HG03095 (cell line): ENCODE results near the gene PCDHB8.
"Not testable (repeated sequence)": the region's sequence is repeated elsewhere in the genome, so short reads cannot be mapped to it uniquely, and the experiment has no call there.

Experiments used
- ATAC-seq: cut with Tn5 transposase; IDR thresholded peaks from one replicate; pipeline ENCODE4 v1.9.1; 2021; ENCODE audit warnings: moderate library complexity; ENCODE audit not compliant: unreplicated experiment

The PCDHB8 gene

DNA sequence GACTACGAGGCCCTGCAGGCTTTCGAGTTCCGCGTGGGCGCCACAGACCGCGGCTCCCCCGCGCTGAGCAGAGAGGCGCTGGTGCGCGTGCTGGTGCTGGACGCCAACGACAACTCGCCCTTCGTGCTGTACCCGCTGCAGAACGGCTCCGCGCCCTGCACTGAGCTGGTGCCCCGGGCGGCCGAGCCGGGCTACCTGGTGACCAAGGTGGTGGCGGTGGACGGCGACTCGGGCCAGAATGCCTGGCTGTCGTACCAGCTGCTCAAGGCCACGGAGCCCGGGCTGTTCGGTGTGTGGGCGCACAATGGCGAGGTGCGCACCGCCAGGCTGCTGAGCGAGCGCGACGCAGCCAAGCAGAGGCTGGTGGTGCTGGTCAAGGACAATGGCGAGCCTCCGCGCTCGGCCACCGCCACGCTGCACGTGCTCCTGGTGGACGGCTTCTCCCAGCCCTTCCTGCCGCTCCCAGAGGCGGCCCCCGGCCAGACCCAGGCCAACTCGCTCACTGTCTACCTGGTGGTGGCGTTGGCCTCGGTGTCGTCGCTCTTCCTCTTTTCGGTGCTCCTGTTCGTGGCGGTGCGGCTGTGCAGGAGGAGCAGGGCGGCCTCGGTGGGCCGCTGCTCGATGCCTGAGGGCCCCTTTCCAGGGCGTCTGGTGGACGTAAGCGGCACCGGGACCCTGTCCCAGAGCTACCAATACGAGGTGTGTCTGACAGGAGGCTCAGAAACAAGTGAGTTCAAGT is 6.7 kb downstream of the PCDHB8 start:
- ATAC-seq = not testable (repeated sequence)

DNA sequence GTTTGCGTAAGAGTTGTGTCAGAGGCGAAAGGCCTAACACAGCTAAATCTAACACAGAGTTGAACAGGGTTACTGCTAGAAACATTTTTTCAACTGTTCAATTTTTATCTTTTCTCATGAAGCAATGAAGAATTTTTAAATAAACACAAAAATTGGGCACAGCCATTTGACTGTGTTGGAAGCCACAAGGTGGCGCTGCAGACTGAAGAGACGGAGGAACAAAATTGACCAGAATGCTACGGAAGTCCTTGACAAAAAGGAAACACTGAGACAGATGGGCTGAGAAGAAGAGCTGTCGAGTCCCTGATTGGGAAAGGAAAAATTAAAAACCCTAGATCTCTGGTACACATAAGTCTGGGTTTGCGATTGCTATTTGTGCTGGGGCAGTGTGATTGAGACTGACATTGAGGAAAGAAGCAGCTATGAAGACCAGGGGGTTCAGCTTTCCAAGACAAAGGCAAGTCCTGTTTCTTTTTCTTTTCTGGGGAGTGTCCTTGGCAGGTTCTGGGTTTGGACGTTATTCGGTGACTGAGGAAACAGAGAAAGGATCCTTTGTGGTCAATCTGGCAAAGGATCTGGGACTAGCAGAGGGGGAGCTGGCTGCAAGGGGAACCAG is 9.4 kb downstream of the PCDHB8 start, which contains the start of gene PCDHB9:
Gene PCDHB9, plus strand, starts transcription at position 265 of the 616 bp plus-strand sequence. Its CDS starts 158 bp downstream, at position 423.
- ATAC-seq = no peak

DNA sequence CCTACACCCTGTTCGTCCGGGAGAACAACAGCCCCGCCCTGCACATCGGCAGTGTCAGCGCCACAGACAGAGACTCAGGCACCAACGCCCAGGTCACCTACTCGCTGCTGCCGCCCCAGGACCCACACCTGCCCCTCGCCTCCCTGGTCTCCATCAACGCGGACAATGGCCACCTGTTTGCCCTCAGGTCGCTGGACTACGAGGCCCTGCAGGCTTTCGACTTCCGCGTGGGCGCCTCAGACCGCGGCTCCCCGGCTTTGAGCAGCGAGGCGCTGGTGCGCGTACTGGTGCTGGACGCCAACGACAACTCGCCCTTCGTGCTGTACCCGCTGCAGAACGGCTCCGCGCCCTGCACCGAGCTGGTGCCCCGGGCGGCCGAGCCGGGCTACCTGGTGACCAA is 11.1 kb downstream of the PCDHB8 start:
- not testable (repeated sequence) for ATAC-seq

DNA sequence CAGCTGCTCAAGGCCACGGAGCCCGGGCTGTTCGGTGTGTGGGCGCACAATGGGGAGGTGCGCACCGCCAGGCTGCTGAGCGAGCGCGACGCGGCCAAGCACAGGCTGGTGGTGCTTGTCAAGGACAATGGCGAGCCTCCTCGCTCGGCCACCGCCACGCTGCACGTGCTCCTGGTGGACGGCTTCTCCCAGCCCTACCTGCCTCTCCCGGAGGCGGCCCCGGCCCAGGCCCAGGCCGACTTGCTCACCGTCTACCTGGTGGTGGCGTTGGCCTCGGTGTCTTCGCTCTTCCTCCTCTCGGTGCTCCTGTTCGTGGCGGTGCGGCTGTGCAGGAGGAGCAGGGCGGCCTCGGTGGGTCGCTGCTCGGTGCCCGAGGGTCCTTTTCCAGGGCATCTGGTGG is 11.5 kb downstream of the PCDHB8 start:
- ATAC-seq = not testable (repeated sequence)

DNA sequence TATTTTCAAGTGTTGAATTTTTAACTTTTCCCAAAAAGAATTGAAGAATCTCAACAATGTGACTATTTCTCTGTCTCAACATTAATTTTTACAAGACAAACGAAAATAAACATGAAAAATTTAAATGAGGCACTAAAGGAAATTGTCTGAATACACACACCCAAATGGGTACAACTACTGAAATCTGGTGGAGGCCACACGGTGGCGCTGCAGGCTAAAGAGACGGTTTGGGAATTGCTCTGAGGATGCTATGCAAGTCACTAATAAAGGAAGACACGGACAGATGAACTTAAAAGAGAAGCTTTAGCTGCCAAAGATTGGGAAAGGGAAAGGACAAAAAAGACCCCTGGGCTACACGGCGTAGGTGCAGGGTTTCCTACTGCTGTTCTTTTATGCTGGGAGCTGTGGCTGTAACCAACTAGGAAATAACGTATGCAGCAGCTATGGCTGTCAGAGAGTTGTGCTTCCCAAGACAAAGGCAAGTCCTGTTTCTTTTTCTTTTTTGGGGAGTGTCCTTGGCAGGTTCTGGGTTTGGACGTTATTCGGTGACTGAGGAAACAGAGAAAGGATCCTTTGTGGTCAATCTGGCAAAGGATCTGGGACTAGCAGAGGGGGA is 14.6 kb downstream of the PCDHB8 start, which contains the start of gene PCDHB10:
Gene PCDHB10, plus strand, starts transcription at position 244 of the 616 bp plus-strand sequence. Its CDS starts 200 bp downstream, at position 444.
- no peak for ATAC-seq

DNA sequence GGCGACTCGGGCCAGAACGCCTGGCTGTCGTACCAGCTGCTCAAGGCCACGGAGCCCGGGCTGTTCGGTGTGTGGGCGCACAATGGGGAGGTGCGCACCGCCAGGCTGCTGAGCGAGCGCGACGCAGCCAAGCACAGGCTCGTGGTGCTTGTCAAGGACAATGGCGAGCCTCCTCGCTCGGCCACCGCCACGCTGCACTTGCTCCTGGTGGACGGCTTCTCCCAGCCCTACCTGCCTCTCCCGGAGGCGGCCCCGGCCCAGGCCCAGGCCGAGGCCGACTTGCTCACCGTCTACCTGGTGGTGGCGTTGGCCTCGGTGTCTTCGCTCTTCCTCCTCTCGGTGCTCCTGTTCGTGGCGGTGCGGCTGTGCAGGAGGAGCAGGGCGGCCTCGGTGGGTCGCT is 16.7 kb downstream of the PCDHB8 start:
- ATAC-seq = not testable (repeated sequence)

DNA sequence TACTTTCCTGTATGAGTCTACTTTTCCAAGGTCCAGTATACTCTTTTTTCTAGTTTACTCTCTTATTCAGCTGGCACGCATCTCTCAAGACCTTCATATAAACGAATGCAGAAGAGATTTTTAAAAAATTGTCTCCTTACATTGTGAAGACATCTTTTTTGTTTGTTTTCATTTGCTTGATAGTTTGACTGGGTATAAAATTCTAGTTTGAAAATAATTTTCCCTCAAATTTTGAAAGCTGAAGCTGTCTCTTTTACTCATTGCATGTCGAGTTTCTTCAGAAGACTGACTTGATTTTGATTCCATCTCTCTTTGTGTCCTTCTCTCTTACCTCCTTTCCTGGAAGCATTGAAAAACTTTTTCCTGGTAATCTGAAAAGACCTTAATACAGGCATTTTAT is 18.8 kb downstream of the PCDHB8 start:
- no peak for ATAC-seq

DNA sequence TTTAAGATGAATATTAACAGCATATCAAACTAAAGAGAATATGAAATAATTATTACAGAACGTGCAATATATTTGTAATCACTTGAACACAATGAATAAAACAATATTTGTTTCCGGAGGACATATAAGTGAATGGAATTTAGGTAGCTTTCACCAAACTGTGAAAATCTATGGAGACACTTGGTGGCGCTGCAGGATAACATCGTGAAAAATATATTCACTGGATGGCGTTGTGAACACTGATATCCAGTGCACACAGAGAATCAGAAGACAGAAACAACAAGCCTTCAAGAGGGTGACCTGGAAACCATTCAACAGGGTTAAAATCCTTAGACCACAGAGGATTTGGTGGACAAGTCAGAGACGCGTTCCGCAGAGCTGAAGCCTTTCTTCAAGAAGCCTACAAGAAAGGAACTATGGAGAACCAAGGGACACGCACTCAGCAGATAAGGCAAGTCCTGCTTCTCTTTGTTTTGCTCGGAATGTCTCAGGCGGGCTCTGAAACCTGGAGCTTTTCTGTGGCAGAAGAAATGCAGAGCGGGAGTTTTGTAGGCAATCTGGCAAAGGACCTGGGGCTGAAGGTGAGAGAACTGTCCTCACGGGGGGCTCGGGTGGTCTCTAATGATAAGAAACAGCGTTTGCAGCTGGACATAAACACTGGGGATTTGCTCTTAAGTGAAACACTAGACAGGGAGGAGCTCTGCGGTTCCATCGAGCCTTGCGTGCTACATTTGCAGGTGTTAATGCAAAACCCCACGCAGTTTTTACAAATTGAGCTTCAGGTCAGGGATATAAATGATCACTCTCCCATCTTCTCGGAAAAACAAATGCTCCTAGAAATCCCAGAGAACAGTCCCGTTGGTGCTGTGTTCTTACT is 22.0 kb downstream of the PCDHB8 start, which contains the start of gene PCDHB11:
Gene PCDHB11, plus strand, starts transcription at position 269 of the 877 bp plus-strand sequence. Its CDS starts 148 bp downstream, at position 417.
- no peak for ATAC-seq

DNA sequence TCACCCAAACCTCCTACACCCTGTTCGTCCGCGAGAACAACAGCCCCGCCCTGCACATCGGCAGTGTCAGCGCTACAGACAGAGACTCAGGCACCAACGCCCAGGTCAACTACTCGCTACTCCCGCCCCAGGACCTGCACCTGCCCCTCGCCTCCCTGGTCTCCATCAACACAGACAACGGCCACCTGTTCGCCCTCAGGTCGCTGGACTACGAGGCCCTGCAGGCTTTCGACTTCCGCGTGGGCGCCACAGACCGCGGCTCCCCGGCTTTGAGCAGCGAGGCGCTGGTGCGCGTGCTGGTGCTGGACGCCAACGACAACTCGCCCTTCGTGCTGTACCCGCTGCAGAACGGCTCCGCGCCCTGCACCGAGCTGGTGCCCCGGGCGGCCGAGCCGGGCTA is 23.5 kb downstream of the PCDHB8 start:
- not testable (repeated sequence) for ATAC-seq

DNA sequence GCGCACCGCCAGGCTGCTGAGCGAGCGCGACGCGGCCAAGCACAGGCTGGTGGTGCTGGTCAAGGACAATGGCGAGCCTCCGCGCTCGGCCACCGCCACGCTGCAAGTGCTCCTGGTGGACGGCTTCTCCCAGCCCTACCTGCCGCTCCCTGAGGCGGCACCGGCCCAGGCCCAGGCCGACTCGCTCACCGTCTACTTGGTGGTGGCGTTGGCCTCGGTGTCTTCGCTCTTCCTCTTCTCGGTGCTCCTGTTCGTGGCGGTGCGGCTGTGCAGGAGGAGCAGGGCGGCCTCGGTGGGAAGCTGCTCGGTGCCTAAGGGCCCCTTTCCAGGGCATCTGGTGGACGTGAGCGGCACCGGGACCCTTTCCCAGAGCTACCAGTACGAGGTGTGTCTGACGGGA is 24.1 kb downstream of the PCDHB8 start:
- not testable (repeated sequence) for ATAC-seq

DNA sequence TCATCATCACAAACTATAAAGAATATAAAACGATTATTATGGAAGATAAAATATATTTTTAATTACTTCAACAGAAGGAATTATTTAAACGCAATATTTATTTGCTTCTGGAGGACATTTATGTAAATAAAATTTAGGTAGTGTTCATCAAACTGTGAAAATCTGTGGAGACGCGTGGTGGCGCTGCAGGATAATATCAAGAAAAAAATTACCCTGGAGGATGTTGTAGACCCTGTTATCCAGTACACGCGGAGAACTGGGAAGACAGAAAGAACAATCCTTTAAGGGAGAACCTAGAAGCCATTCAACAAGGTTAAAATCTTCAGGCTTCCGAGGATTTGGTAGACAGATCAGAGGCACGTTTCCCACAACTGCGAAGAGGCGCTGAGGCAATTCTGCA is 30.9 kb downstream of the PCDHB8 start, which contains the start of gene PCDHB12:
Gene PCDHB12, plus strand, starts transcription at position 242 of the 400 bp plus-strand sequence. CDS start 189 bp downstream, outside the sequence.
- no peak for ATAC-seq

DNA sequence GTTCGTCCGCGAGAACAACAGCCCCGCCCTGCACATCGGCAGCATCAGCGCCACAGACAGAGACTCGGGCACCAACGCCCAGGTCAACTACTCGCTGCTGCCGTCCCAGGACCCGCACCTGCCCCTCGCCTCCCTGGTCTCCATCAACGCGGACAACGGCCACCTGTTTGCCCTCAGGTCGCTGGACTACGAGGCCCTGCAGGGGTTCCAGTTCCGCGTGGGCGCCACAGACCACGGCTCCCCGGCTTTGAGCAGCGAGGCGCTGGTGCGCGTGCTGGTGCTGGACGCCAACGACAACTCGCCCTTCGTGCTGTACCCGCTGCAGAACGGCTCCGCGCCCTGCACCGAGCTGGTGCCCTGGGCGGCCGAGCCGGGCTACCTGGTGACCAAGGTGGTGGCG is 32.7 kb downstream of the PCDHB8 start:
- ATAC-seq = not testable (repeated sequence)

DNA sequence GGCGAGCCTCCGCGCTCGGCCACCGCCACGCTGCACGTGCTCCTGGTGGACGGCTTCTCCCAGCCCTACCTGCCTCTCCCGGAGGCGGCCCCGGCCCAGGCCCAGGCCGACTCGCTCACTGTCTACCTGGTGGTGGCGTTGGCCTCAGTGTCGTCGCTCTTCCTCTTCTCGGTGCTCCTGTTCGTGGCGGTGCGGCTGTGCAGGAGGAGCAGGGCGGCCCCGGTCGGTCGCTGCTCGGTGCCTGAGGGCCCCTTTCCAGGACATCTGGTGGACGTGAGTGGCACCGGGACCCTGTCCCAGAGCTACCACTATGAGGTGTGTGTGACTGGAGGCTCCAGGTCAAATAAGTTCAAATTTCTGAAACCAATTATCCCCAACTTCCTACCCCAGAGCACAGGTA is 33.3 kb downstream of the PCDHB8 start:
- ATAC-seq = not testable (repeated sequence)

DNA sequence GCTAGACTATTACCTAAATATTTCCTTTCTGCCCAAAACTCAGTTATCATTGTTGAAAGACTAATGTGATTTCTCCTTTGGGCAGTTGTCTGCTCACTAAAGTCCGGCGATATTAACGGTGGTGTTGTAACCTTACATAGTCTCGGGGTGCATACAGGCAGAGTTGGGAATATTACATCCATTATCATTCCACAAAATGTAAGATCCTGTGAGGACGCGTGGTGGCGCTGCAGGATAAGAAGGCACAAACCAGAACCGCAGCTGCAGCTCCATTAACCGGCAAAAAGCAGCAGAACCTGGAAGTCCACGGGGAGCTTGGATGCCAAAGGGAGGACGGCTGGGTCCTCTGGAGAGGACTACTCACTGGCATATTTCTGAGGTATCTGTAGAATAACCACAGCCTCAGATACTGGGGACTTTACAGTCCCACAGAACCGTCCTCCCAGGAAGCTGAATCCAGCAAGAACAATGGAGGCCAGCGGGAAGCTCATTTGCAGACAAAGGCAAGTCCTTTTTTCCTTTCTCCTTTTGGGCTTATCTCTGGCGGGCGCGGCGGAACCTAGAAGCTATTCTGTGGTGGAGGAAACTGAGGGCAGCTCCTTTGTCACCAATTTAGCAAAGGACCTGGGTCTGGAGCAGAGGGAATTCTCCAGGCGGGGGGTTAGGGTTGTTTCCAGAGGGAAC is 36.2 kb downstream of the PCDHB8 start, which contains the start of gene PCDHB13:
Gene PCDHB13, plus strand, starts transcription at position 264 of the 684 bp plus-strand sequence. Its CDS starts 205 bp downstream, at position 469.
- ATAC-seq = not testable (repeated sequence)

DNA sequence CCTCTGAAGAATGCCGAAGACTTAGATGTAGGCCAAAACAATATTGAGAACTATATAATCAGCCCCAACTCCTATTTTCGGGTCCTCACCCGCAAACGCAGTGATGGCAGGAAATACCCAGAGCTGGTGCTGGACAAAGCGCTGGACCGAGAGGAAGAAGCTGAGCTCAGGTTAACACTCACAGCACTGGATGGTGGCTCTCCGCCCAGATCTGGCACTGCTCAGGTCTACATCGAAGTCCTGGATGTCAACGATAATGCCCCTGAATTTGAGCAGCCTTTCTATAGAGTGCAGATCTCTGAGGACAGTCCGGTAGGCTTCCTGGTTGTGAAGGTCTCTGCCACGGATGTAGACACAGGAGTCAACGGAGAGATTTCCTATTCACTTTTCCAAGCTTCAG is 37.0 kb downstream of the PCDHB8 start:
- not testable (repeated sequence) for ATAC-seq

DNA sequence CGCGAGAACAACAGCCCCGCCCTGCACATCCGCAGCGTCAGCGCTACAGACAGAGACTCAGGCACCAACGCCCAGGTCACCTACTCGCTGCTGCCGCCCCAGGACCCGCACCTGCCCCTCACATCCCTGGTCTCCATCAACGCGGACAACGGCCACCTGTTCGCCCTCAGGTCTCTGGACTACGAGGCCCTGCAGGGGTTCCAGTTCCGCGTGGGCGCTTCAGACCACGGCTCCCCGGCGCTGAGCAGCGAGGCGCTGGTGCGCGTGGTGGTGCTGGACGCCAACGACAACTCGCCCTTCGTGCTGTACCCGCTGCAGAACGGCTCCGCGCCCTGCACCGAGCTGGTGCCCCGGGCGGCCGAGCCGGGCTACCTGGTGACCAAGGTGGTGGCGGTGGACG is 37.9 kb downstream of the PCDHB8 start:
- ATAC-seq = not testable (repeated sequence)

DNA sequence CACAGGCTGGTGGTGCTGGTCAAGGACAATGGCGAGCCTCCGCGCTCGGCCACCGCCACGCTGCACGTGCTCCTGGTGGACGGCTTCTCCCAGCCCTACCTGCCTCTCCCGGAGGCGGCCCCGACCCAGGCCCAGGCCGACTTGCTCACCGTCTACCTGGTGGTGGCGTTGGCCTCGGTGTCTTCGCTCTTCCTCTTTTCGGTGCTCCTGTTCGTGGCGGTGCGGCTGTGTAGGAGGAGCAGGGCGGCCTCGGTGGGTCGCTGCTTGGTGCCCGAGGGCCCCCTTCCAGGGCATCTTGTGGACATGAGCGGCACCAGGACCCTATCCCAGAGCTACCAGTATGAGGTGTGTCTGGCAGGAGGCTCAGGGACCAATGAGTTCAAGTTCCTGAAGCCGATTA is 38.4 kb downstream of the PCDHB8 start:
- ATAC-seq = not testable (repeated sequence)

DNA sequence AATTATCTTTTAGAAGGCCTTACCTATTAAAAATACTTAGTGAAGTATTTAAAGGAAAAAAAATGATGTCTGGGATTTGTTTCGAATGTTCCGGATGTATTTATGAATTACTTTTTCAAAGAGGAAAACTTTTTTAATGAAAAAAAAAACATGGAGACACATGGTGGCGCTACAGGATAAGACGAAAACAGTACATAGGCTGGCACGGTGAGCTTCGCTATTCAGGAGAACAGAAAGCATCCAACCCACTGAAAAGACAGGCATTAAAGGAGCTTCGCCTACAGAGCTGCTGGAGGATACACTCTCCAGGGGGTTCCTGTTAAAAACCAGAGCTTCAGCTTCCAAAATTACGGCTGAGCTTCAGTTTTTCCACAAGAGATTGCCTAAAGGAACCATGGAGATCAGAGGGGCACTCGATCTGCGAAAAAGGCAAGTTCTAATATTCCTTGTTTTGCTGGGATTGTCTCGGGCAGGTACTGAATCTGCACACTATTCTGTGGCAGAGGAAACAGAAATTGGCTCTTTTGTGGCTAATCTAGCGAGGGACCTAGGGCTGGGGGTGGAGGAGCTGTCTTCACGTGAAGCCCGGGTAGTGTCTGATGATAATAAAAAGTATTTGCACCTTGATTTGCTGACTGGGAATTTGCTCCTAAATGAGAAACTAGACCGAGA is 45.7 kb downstream of the PCDHB8 start, which contains the start of gene PCDHB14:
Gene PCDHB14, plus strand, starts transcription at position 232 of the 672 bp plus-strand sequence. Its CDS starts 163 bp downstream, at position 395.
- ATAC-seq = no peak

DNA sequence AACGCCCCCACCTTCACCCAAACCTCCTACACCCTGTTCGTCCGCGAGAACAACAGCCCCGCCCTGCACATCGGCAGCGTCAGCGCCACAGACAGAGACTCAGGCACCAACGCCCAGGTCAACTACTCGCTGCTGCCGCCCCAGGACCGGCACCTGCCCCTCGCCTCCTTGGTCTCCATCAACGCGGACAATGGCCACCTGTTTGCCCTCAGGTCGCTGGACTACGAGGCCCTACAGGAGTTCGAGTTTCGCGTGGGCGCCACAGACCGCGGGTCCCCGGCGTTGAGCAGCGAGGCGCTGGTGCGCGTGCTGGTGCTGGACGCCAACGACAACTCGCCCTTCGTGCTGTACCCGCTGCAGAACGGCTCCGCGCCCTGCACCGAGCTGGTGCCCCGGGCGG is 47.3 kb downstream of the PCDHB8 start:
- ATAC-seq = not testable (repeated sequence)
